ENCODE results near the gene GARIN3. TPM values are rescaled to one million over a fixed set of nuclear protein-coding genes. Genes with fewer than 3 reads are reported as not detected.

Gene GARIN3
- total and polyA plus RNA-seq, 2 donors (not counting 3 experiments of a cell fraction or from before 2014, with no cell fraction given), result not detected

GRCh38 chr5:157120102-157120501 lies 46.0 kb downstream of the GARIN3 start:
- Histone ChIP-seq H3K27me3 (ENCODE audit: control insufficient read depth in 2 of 2, insufficient read depth in 2 of 2, low read length in 2 of 2) (no peaks in the 10 kb centered on the region), H4K20me1 (replicated peaks; ENCODE audit: control insufficient read depth, extremely low read depth, insufficient read depth, low read length) (no peaks in the 10 kb centered on the region), H3K79me2 (ENCODE audit: control insufficient read depth, insufficient read depth, low read length) (no peaks in the 10 kb centered on the region), H3K9ac (replicated peaks; ENCODE audit: extremely low read depth, insufficient read depth, low read length) (no peak overlapping the region), H3K4me3 (replicated peaks in 1 of 3; ENCODE audit: insufficient read depth in 1 of 3, low read depth in 1 of 3, low read length in 3 of 3) (no peak overlapping the region), H3K4me1 (ENCODE audit: control insufficient read depth, extremely low read depth, insufficient read depth, low read length) (no peaks in the 10 kb centered on the region), H3K9me3 (replicated peaks; ENCODE audit: control insufficient read depth, insufficient read depth, low read length) (no peaks in the 10 kb centered on the region), H3K4me2 (ENCODE audit: insufficient read depth, low read length) (no peak overlapping the region), H3K9me1 (replicated peaks; ENCODE audit: control insufficient read depth, extremely low read depth, insufficient read depth, low read length) (no peaks in the 10 kb centered on the region), H2AFZ (ENCODE audit: low read depth, low read length) (no peak overlapping the region), H3K27ac (ENCODE audit: insufficient read depth, low read depth, low read length) (no peak overlapping the region), H3K36me3 (ENCODE audit: control insufficient read depth in 2 of 2, extremely low read depth in 1 of 2, insufficient read depth in 2 of 2, low read length in 2 of 2) (no peaks in the 10 kb centered on the region)
- dilution Hi-C loops (cut with MboI; ENCODE audit: extremely low pct_ligation_motif_present, low sequenced_read_pairs) (no loop called here), intact Hi-C loops (cut with micrococcal nuclease) (no loop called here)
- TF ChIP-seq EZH2 (IDR thresholded peaks at IDR 0.05; ENCODE audit: borderline replicate concordance, low read depth, low read length, severe bottlenecking) (no peak), POLR2A (IDR thresholded peaks at IDR 0.05; ENCODE audit: low read depth, low read length) (no peak), MYC (IDR thresholded peaks at IDR 0.05; ENCODE audit: low read depth, low read length) (no peak), POLR2AphosphoS5 (IDR thresholded peaks at IDR 0.05; ENCODE audit: insufficient read depth, low read depth, low read length) (no peak), MAX (IDR thresholded peaks at IDR 0.05; ENCODE audit: insufficient read depth, insufficient read length) (no peak), FOS (IDR thresholded peaks at IDR 0.05; ENCODE audit: borderline replicate concordance, insufficient read depth, low read length) (no peak), JUN (IDR thresholded peaks at IDR 0.05; ENCODE audit: borderline replicate concordance, insufficient read depth, insufficient read length, low read depth) (no peak), CTCF (IDR thresholded peaks at IDR 0.05; ENCODE audit: extremely low read depth in 1 of 2, insufficient read depth in 1 of 2, low read depth in 1 of 2, low read length in 2 of 2) (no peak), GATA2 (IDR thresholded peaks at IDR 0.05; ENCODE audit: insufficient read depth, insufficient read length, low read depth, low read length) (no peak)
- BruUV-seq (replicated peaks), result no TSS peak
- DNase-seq (ENCODE audit: low read depth, low spot score), result no peak
- no peak for FAIRE-seq
- CTCF ChIA-PET, result no interaction called here
- POLR2A ChIA-PET, result no interaction called here
